K562 (cell line): ENCODE measurements around the gene UFSP2.

Experiments
- CEBPB ChIP-seq: fragments of 450-650 bp; IDR thresholded peaks from 2 replicates; pipeline ENCODE4 v1.6.1; 2016; ENCODE audit warnings: missing genetic modification characterization, missing compliant biosample characterization
- ELF1 ChIP-seq: fragments of 200-800 bp; sonication (Bioruptor generic); IDR thresholded peaks from 2 replicates; pipeline ENCODE4 v1.6.1; 2016; ENCODE audit warnings: missing genetic modification characterization, missing compliant biosample characterization
- JUN ChIP-seq, 2 experiments: sonication (generic) in 1 of 2; formaldehyde crosslinking in 1 of 2; IDR thresholded peaks; 2 replicates each; pipeline versions ENCODE4 v1.6.1 to v1.8.0; 2012 to 2022; ENCODE audit warnings: borderline replicate concordance in 2 of 2, mild to moderate bottlenecking in 2 of 2, improper control_type of control experiment in 1 of 2, low read depth in 1 of 2, low read length in 1 of 2, missing genetic modification reagents in 1 of 2
- NFATC3 ChIP-seq: fragments of 450-650 bp; IDR thresholded peaks from 2 replicates; pipeline ENCODE4 v1.6.1; 2017; ENCODE audit warnings: mild to moderate bottlenecking
- RNF2 ChIP-seq: sonication (generic); IDR thresholded peaks from 2 replicates; pipeline ENCODE4 v1.6.1; 2016
- TEAD4 ChIP-seq, 2 experiments: sonication (generic) in 1 of 2; formaldehyde crosslinking in 1 of 2; IDR thresholded peaks; 2 replicates each; pipeline versions ENCODE4 v1.6.1 to v1.8.0; 2012 to 2022; ENCODE audit warnings: borderline replicate concordance in 1 of 2, inconsistent platforms in 1 of 2, low read length in 1 of 2, mild to moderate bottlenecking in 1 of 2, missing genetic modification reagents in 1 of 2
- TGIF2 ChIP-seq: sonication (generic); formaldehyde crosslinking; IDR thresholded peaks from 2 replicates; pipeline ENCODE4 v1.8.1; 2022; ENCODE audit warnings: mild to moderate bottlenecking, missing genetic modification reagents, moderate library complexity
- ZNF274 ChIP-seq: IDR thresholded peaks from 2 replicates; pipeline ENCODE4 v1.6.1; 2011; ENCODE audit warnings: low read depth, mild to moderate bottlenecking, low read length, moderate library complexity, borderline replicate concordance
- ZNF324 ChIP-seq: fragments of 250-450 bp; sonication (Bioruptor Pico); IDR thresholded peaks from 2 replicates; pipeline ENCODE4 v1.4.0; 2020; ENCODE audit warnings: mild to moderate bottlenecking
- TF ChIP-seq, protein P1 (sequence below), 3 experiments: IDR thresholded peaks in 2 of 3; conservative IDR thresholded peaks in 1 of 3; 2 replicates each; pipeline ENCODE4 v1.5.1; 2011 to 2012; ENCODE audit warnings: low read length in 3 of 3, mild to moderate bottlenecking in 3 of 3, control low read depth in 2 of 3, improper control_type of control experiment in 1 of 3, inconsistent platforms in 1 of 3, low read depth in 1 of 3, mixed read lengths in 1 of 3, moderate library complexity in 1 of 3; ENCODE audit not compliant: insufficient read depth in 2 of 3

DNA sequence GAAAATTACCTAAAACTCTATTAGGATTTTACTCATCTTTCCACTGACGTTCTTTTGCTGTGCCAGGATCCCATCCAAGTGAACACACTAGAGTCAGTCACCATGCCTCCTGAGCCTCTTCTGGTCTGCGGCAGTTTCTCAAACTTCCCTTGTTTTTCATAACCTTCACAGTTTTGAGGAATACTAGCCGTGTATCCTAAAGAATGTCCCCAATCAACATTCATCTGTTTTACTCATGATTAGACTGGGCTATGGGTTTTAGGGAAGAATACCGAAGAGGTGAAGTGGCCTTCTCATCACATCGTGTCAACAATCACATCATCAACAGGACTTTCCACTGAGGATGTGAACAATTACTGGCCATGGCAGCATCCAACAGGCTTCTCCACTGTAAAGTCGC, 34.8 kb downstream of the UFSP2 start:
- no peak for TF ChIP-seq TEAD4 (IDR thresholded peaks at IDR 0.05; ENCODE audit: low read length)
- TF ChIP-seq TEAD4 (CRISPR knock-in tag; IDR thresholded peaks at IDR 0.05; ENCODE audit: borderline replicate concordance) = no peak
- no peak for TF ChIP-seq TGIF2 (CRISPR knock-in tag)
- TF ChIP-seq RNF2 = no peak
- no peak for TF ChIP-seq ZNF274
- no peak for TF ChIP-seq ZNF324 (CRISPR knock-in tag)
- TF ChIP-seq ELF1 (tag) = no peak
- TF ChIP-seq, protein P1, sequence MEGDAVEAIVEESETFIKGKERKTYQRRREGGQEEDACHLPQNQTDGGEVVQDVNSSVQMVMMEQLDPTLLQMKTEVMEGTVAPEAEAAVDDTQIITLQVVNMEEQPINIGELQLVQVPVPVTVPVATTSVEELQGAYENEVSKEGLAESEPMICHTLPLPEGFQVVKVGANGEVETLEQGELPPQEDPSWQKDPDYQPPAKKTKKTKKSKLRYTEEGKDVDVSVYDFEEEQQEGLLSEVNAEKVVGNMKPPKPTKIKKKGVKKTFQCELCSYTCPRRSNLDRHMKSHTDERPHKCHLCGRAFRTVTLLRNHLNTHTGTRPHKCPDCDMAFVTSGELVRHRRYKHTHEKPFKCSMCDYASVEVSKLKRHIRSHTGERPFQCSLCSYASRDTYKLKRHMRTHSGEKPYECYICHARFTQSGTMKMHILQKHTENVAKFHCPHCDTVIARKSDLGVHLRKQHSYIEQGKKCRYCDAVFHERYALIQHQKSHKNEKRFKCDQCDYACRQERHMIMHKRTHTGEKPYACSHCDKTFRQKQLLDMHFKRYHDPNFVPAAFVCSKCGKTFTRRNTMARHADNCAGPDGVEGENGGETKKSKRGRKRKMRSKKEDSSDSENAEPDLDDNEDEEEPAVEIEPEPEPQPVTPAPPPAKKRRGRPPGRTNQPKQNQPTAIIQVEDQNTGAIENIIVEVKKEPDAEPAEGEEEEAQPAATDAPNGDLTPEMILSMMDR (IDR thresholded peaks at IDR 0.05 in 2 of 3, conservative IDR thresholded peaks at IDR 0.05 in 1 of 3; ENCODE audit: insufficient read depth in 2 of 3, low read depth in 1 of 3, low read length in 3 of 3) = no peak
- TF ChIP-seq CEBPB = no peak
- no peak for TF ChIP-seq JUN (IDR thresholded peaks at IDR 0.05; ENCODE audit: borderline replicate concordance, low read depth, low read length)
- TF ChIP-seq JUN (CRISPR knock-in tag; IDR thresholded peaks at IDR 0.05; ENCODE audit: borderline replicate concordance) = no peak
- TF ChIP-seq NFATC3 = no peak
